ENCODE data around the gene OAS1. TPM values are rescaled to one million over a fixed set of nuclear protein-coding genes. Genes with fewer than 3 reads are reported as not detected.

OAS1 gene
- polyA plus RNA-seq, 12 donors, result 1.9 to 27.7 (median 2.9) TPM; not detected in 1

- no peak for DNase-seq
Measured at GRCh38 chr12:112965643-112966042, 58.9 kb downstream of the OAS1 start.

- no peak for DNase-seq
Measured at GRCh38 chr12:112967306-112967705, 60.5 kb downstream of the OAS1 start.

- DNase-seq, result no peak
Measured at GRCh38 chr12:112967858-112968257, 61.1 kb downstream of the OAS1 start.

Other genes with a start within 250 kb of the OAS1 start
- gene RPH3A, start 115.2 kb upstream of the OAS1 start, polyA plus RNA-seq (ENCODE audit: insufficient read length in 12 of 12), result under 1 TPM in 3 of 12 donors, not detected in 9; 0.08 to 0.27 (median 0.24) TPM
- gene OAS3, start 31.5 kb downstream of the OAS1 start, polyA plus RNA-seq (ENCODE audit: insufficient read length in 12 of 12), result 1 to 10 TPM in 11 of 12 donors, not detected in 1; 3.5 to 9.6 (median 6.3) TPM
- 1 to 10 TPM in 11 of 12 donors, not detected in 1; 1.9 to 4.5 (median 3.0) TPM for gene OAS2, start 71.6 kb downstream of the OAS1 start, polyA plus RNA-seq (ENCODE audit: insufficient read length in 12 of 12)
- 1 to 10 TPM in 11 of 12 donors, not detected in 1; 2.7 to 9.9 (median 4.1) TPM for gene DTX1, start 149.8 kb downstream of the OAS1 start, polyA plus RNA-seq (ENCODE audit: insufficient read length in 12 of 12)
- gene RASAL1, start 228.8 kb downstream of the OAS1 start, polyA plus RNA-seq (ENCODE audit: insufficient read length in 12 of 12), result under 1 TPM in 8 of 12 donors, not detected in 4; 0.03 to 0.39 (median 0.09) TPM
- under 1 TPM in 3 of 12 donors, not detected in 9; 0.14 to 0.65 (median 0.17) TPM for gene CFAP73, start 242.8 kb downstream of the OAS1 start, polyA plus RNA-seq (ENCODE audit: insufficient read length in 12 of 12)